SU-DHL-6 (cell line): ENCODE data around the gene COQ4.
A peak's percentile ranks its signal among the peaks of the same experiment; 100 is the strongest.

Experiments used
- H2AFZ ChIP-seq: fragments of 200-600 bp; sonication (generic); 2 replicates; pipeline ENCODE4 v1.6.1; 2014; ENCODE audit warnings: low read depth, mild to moderate bottlenecking, moderate library complexity, mixed read lengths, antibody characterized with exemption, low read length; ENCODE audit not compliant: severe bottlenecking
- H3F3A ChIP-seq: fragments of 200-600 bp; shearing (Covaris generic); 2 replicates; pipeline ENCODE4 v1.6.0; 2016; ENCODE audit warnings: antibody characterized with exemption, mild to moderate bottlenecking; ENCODE audit not compliant: insufficient read depth
- H3K27ac ChIP-seq: fragments of 200-600 bp; sonication (generic); 2 replicates; pipeline ENCODE4 v1.5.1; 2016; ENCODE audit warnings: low read depth, mild to moderate bottlenecking, low read length, moderate library complexity, mixed read lengths
- H3K27me3 ChIP-seq: fragments of 200-600 bp; sonication (generic), shearing (Covaris generic); 2 replicates; pipeline ENCODE4 v1.6.0; 2014; ENCODE audit warnings: mild to moderate bottlenecking, low read length
- H3K36me3 ChIP-seq: fragments of 200-600 bp; sonication (generic); 2 replicates; pipeline ENCODE4 v1.6.1; 2014; ENCODE audit warnings: mild to moderate bottlenecking, low read length, mixed read lengths
- H3K4me2 ChIP-seq: fragments of 300-600, 200-600 bp; shearing (Covaris generic), sonication (generic); 2 replicates; pipeline ENCODE4 v1.6.0; 2014; ENCODE audit warnings: low read length, low read depth, mild to moderate bottlenecking; ENCODE audit not compliant: poor library complexity, severe bottlenecking
- H3K4me3 ChIP-seq: fragments of 200-600 bp; sonication (generic); 2 replicates; pipeline ENCODE4 v1.5.1; 2014; ENCODE audit warnings: antibody characterized with exemption, low read length, mild to moderate bottlenecking, mixed read lengths; ENCODE audit not compliant: insufficient read depth, poor library complexity, severe bottlenecking
- H3K79me2 ChIP-seq: fragments of 200-600 bp; sonication (generic); 2 replicates; pipeline ENCODE4 v1.6.1; 2014; ENCODE audit warnings: mild to moderate bottlenecking, low read length, moderate library complexity; ENCODE audit not compliant: insufficient read depth
- H3K9ac ChIP-seq: fragments of 200-600 bp; sonication (generic); 2 replicates; pipeline ENCODE4 v1.7.0; 2014; ENCODE audit warnings: mild to moderate bottlenecking, low read length
- H3K9me2 ChIP-seq: fragments of 200-600 bp; sonication (generic); replicated peaks from 2 replicates; pipeline ENCODE4 v1.6.1; 2014; ENCODE audit warnings: low read length; ENCODE audit not compliant: insufficient read depth
- H3K9me3 ChIP-seq: fragments of 200-600 bp; sonication (generic); 2 replicates; pipeline ENCODE4 v1.6.1; 2014; ENCODE audit warnings: low read length, mixed read lengths; ENCODE audit not compliant: insufficient read depth
- H4K20me1 ChIP-seq: fragments of 200-600 bp; sonication (generic); 2 replicates; pipeline ENCODE4 v1.6.1; 2014; ENCODE audit warnings: low read depth, mild to moderate bottlenecking, antibody characterized with exemption, low read length, moderate library complexity, mixed read lengths
- CTCF ChIP-seq: fragments of 200-600 bp; sonication (generic); IDR thresholded peaks from one replicate; pipeline ENCODE4 v1.5.1; 2017; ENCODE audit warnings: antibody characterized with exemption, mild to moderate bottlenecking, low read length, moderate library complexity; ENCODE audit not compliant: insufficient read depth, poor library complexity, severe bottlenecking
- EZH2phosphoT487 ChIP-seq: fragments of 200-600 bp; sonication (generic), shearing (Covaris generic); conservative IDR thresholded peaks from 2 replicates; pipeline ENCODE4 v1.6.1; 2018; ENCODE audit warnings: mild to moderate bottlenecking, antibody characterized with exemption, low read length, moderate library complexity, mixed read lengths

Gene COQ4

DNA sequence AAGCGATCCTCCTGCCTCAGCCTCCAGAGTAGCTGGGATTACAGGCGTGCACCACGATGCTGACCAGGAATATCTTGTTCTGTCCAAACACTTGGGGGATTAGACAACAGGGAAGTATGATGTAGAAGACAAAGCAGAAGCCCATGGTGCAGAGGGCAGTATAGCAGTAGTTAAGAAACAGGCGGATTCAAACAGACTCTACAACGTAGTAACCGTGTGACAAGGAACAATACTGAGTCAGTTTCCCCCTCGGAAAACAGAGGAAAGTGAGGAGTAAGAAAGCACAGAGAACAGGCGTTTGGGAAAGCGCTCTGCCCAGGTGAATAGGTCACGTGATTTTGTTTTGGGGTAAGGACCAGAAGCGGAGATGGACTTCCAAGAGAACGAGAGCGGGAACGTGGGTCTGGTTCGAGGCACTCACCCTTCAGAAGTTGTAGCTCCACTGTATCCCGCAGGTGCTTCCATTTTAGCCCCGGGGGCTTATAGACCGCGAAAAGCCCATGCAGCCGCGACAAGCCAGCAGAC lies 698 bp upstream of the COQ4 start:
- H4K20me1 ChIP-seq = no peaks in the 10 kb centered on the region
- peak overlapping the region; percentile 72 for H3K4me2 ChIP-seq
- H3K27me3 ChIP-seq = no peaks in the 10 kb centered on the region
- no peaks in the 10 kb centered on the region for H3K9me2 ChIP-seq
- H3K9me3 ChIP-seq = no peaks in the 10 kb centered on the region
- H3K79me2 ChIP-seq = peaks cover 28% of the 10 kb centered on the region
- H3K27ac ChIP-seq = peak overlapping the region; percentile 79; the same call in 1 of the 2 replicates
- TF ChIP-seq EZH2phosphoT487 = no peak
- TF ChIP-seq CTCF = no peak
- H3K9ac ChIP-seq = peak overlapping the region; percentile 71
- no peaks in the 10 kb centered on the region for H3K36me3 ChIP-seq
- no peaks in the 10 kb centered on the region for H3F3A ChIP-seq
- peak overlapping the region; percentile 95 for H3K4me3 ChIP-seq
- peak overlapping the region; percentile 89 for H2AFZ ChIP-seq

GRCh38 chr9:128323212-128323730 lies 632 bp downstream of the COQ4 start:
- Histone ChIP-seq H3K79me2 (peaks cover 28% of the 10 kb centered on the region), H3K9me3 (no peaks in the 10 kb centered on the region), H3K27ac (peak overlapping the region; percentile 79), H3K27me3 (no peaks in the 10 kb centered on the region), H3K9ac (peak overlapping the region; percentile 71), H3K36me3 (no peaks in the 10 kb centered on the region), H3K9me2 (no peaks in the 10 kb centered on the region), H3K4me3 (peak overlapping the region; percentile 95), H3K4me2 (peak overlapping the region; percentile 72), H2AFZ (peak overlapping the region; percentile 89), H4K20me1 (no peaks in the 10 kb centered on the region), H3F3A (no peaks in the 10 kb centered on the region)
- TF ChIP-seq EZH2phosphoT487 = no peak
- TF ChIP-seq CTCF = no peak

GRCh38 chr9:128323791-128324190 lies 1.2 kb downstream of the COQ4 start:
- H3K27me3 ChIP-seq = no peaks in the 10 kb centered on the region
- H2AFZ ChIP-seq = no peak overlapping the region
- no peaks in the 10 kb centered on the region for H4K20me1 ChIP-seq
- no peak overlapping the region for H3K27ac ChIP-seq
- no peaks in the 10 kb centered on the region for H3K9me2 ChIP-seq
- H3K79me2 ChIP-seq = peaks cover 28% of the 10 kb centered on the region
- peak overlapping the region; percentile 72 for H3K4me2 ChIP-seq
- H3F3A ChIP-seq = no peaks in the 10 kb centered on the region
- H3K4me3 ChIP-seq = peak overlapping the region; percentile 95
- no peaks in the 10 kb centered on the region for H3K9me3 ChIP-seq
- no peaks in the 10 kb centered on the region for H3K36me3 ChIP-seq
- TF ChIP-seq CTCF = no peak
- TF ChIP-seq EZH2phosphoT487 = no peak
- peak overlapping the region; percentile 71 for H3K9ac ChIP-seq
